ENCODE results near the gene AP3B2.
"Not testable (repeated sequence)": the region's sequence is repeated elsewhere in the genome, so short reads cannot be mapped to it uniquely, and the experiment has no call there.

AP3B2 gene

GRCh38 chr15:82647045-82647834 is 62.4 kb downstream of the AP3B2 start, which contains the start of gene CPEB1:
Gene CPEB1, minus strand, starts transcription at chr15:82647363. Its CDS starts 18,904 bp downstream, at chr15:82628459.
- FAIRE-seq: no peak

- no peak for FAIRE-seq
Observed at GRCh38 chr15:82646250-82647044, 63.2 kb downstream of the AP3B2 start.

- FAIRE-seq: not testable (repeated sequence)
Observed at GRCh38 chr15:82644967-82645852, 64.5 kb downstream of the AP3B2 start.

- FAIRE-seq: no peak
Observed at GRCh38 chr15:82643992-82644391, 65.7 kb downstream of the AP3B2 start.

- FAIRE-seq: no peak
Observed at GRCh38 chr15:82642656-82643055, 67.0 kb downstream of the AP3B2 start.

- no peak for FAIRE-seq
Observed at GRCh38 chr15:82641129-82641798, 68.4 kb downstream of the AP3B2 start.

- FAIRE-seq: no peak
Observed at GRCh38 chr15:82640672-82641071, 69.0 kb downstream of the AP3B2 start.

GRCh38 chr15:82635798-82636197 is 73.9 kb downstream of the AP3B2 start:
- FAIRE-seq: no peak

GRCh38 chr15:82630033-82630432 is 79.6 kb downstream of the AP3B2 start:
- FAIRE-seq: no peak

GRCh38 chr15:82625136-82625535 is 84.5 kb downstream of the AP3B2 start:
- no peak for FAIRE-seq

- no peak for FAIRE-seq
Observed at GRCh38 chr15:82624438-82624837, 85.2 kb downstream of the AP3B2 start.

- no peak for FAIRE-seq
Observed at GRCh38 chr15:82624008-82624407, 85.7 kb downstream of the AP3B2 start.

GRCh38 chr15:82621970-82622369 is 87.7 kb downstream of the AP3B2 start:
- FAIRE-seq: no peak

- FAIRE-seq: no peak
Observed at GRCh38 chr15:82613747-82614146, 95.9 kb downstream of the AP3B2 start.

- FAIRE-seq: no peak
Observed at GRCh38 chr15:82611348-82611747, 98.3 kb downstream of the AP3B2 start.
